SK-N-MC (cell line): ENCODE measurements around the gene ZNF862.

ENCODE experiments used
- EZH2 ChIP-seq: fragments of 200-600 bp; sonication (generic); IDR thresholded peaks from one replicate; pipeline ENCODE4 v1.6.1; 2017; ENCODE audit warnings: antibody characterized with exemption
- FOXP2 ChIP-seq: optimal IDR thresholded peaks from 2 replicates; pipeline ENCODE3; 2011; ENCODE audit warnings: mild to moderate bottlenecking, moderate library complexity; ENCODE audit not compliant: insufficient read depth; ENCODE audit errors: extremely low read length, control extremely low read depth
- POLR2AphosphoS5 ChIP-seq: IDR thresholded peaks from 2 replicates; pipeline ENCODE4 v1.6.1; 2012; ENCODE audit warnings: mild to moderate bottlenecking, low read depth, low read length, borderline replicate concordance

DNA sequence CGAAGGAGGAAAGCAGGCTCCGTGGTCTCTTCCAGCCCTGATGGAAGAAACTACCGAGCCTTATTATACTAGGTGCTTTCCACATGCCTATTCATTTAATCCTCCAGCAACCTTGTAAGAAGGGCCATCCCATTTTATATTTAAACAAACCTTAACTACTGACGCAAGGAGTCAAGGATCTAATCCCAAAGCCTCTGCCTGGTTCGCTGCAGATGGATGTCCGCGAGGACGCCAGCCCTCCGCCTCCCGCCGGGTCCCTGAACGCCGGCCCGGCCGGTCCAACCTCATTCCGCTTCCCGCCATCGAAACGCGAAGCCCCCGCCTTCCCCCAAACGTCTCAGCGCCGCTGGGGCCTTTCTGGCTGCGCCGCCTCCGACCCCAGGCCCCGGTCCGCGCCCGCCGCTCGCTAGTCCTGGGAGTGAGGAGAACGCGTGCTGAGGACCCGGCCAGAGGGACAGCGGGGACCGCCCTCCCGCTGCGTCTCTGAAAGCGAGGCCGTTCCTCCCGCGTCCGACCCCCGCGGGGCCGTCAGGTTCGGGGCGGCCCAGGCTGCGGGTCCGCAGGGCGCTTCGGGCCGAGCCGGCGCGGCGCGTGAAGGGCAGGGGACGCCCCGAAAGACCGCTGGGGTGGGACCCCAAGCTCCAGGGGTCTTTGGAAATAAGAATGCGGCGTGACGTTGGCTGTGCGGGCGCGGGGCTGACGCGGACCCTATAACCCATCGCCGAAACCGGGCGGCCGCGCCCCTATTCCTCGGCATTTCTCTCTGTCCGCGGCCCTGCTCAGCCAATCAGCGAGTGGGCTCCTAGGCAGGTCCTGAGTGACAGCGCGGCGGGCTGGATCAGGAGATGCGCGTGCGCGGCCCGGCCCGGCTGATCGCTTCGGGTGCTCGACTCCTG, 35.1 kb downstream of the ZNF862 start, which contains the start of gene ATP6V0E2:
- TF ChIP-seq EZH2 (no peak), POLR2AphosphoS5 (no peak), FOXP2 (no peak)
